GM10266 (cell line): ENCODE results near the gene PGC.

Experiments used
- DNase-seq: peaks from one replicate; pipeline ENCODE4 v3.0.0; 2012; ENCODE audit errors: extremely low spot score
- CTCF ChIP-seq: IDR thresholded peaks from 2 replicates; pipeline ENCODE4 v1.5.1; 2012; ENCODE audit warnings: mild to moderate bottlenecking, low read depth; ENCODE audit not compliant: control insufficient read depth, insufficient read depth; ENCODE audit errors: missing control alignments

PGC gene

DNA sequence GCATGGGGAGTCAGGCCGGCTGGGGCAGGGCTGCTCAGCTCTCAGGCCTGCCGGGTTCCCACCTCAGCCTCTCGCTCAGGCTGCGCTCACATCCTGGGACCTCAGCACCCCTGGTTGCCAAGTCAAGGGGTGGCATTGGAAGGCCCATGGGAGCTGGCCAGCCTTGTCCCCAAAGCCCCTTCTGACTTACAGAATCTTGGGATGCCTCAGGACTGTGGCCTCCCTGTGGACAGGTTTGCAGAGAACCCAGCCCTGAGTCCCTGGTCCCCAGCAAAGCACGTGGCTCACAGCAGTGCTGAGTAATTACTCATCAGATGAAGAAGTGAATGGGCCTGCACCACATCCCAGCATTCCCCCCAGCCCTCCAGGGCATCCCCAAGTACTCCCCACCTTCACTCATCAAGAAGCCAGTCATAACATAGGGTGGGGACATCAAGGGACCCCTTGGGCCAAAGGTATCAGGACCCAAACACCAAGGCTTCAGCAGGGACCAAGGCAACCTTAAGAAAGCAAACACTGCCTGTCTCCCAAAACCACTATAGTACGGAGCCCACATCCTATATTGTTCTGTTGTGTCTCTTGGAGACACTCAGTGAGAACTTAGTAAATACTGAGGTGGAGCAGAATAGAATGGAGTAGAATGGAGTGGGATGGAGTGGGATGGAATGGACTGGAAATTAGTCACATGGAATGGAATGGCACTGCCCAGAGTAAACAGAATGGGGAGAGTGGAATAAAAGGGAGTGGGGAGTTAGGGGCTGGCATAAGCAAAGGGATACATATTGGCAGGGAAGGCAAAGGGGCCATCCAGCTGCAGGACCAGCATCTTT is 3.6 kb downstream of the PGC start:
- no peak for TF ChIP-seq CTCF
- DNase-seq, result no peak

GRCh38 chr6:41741625-41742490 is 5.3 kb downstream of the PGC start:
- no peak for DNase-seq
- TF ChIP-seq CTCF, result no peak

DNA sequence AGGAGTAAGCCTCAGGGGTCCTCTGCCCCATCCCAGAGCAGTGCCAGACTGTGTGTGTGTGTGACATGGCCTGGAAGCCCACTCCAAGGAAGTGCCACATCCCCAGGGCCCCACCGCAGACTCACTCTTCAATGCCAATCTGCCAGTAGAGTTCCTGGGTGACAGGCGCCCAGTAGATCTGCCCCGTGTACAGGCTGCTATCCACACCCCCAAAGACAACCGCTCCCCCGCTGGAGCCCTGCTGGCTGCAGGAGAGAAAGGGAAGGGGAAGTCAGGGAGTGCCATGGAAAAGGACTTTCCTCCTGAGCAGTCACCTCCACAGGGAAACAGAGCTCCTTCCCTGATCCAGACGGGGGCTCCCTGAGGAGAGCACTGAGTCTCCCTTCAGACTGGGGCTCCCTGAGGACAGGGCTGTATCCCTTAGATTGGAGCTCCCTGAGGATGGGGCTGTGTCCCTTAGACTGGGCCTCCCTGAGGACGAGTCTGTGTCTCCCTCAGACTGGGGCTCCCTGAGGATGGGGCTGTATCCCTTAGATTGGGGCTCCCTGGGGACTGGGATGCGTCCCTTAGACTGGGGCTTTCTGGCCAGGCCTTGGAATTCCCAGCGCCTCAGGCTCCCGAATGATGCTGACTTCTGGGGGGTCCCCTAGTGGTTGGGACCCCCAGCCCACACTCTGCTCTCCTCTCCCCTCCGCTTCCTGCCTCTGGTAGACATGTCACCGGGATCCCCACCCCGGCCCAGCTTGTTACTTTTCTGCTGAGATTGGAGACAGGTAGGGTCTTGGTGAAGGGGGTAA is 6.6 kb downstream of the PGC start:
- TF ChIP-seq CTCF, result no peak
- no peak for DNase-seq

GRCh38 chr6:41739041-41739440 is 8.2 kb downstream of the PGC start:
- no peak for DNase-seq
- no peak for TF ChIP-seq CTCF

GRCh38 chr6:41737591-41738130 is 9.5 kb downstream of the PGC start:
- no peak for TF ChIP-seq CTCF
- DNase-seq, result no peak

GRCh38 chr6:41736800-41737555 is 10.2 kb downstream of the PGC start:
- no peak for TF ChIP-seq CTCF

More at GRCh38 chr6:41736800-41737555, 10.2 kb downstream of the PGC start:
- DNase-seq, result no peak
